Measurements from ENCODE around the gene MVB12B.

MVB12B gene

DNA sequence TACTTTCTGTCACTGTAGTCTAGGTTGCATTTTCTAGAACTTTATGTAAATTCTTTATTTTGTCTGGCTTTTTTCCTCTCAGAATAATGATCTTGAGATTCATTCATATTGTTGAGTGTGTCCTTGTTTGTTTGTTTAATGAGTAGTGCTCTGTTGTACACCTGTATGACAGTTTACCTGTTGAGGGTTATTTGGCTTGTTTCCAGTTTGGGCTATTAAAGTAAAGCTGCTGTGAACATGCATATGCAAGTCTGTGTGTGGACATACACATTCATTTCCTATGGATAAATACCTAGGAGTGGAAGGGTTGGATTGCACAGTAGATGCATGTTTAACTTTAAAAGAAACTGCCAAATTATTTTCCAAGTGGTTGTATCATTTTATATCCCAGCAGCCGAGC lies 30.4 kb downstream of the MVB12B start:
- Histone ChIP-seq H4K20me1 (peaks cover 0 to 8% (median 0%) of the 10 kb centered on the region in 11 experiments; a peak in 2 of 22 replicates), H3K9me3 (replicated peaks in 1 of 11) (peaks cover 24 to 32% (median 27%) of the 10 kb centered on the region in 11 experiments), H3K27me3 (no peaks in the 10 kb centered on the region), H3K4me3 (no peak overlapping the region), H3K36me3 (peaks cover 0 to 9% (median 0%) of the 10 kb centered on the region in 11 experiments; a peak in 2 of 22 replicates), H3K27ac (no peak overlapping the region), H3K4me2 (no peak overlapping the region), H3K4me1 (0 out of 20 replicates have a peak, but pooled peaks cover 0 to 4% (median 0%) of the 10 kb centered on the region in 10 experiments), H3K9ac (no peak overlapping the region)
- no peak for TF ChIP-seq Cebpa-rat (IDR thresholded peaks at IDR 0.05)

- Histone ChIP-seq H3K4me1 (0 out of 20 replicates have a peak, but pooled peaks cover 0 to 4% (median 0%) of the 10 kb centered on the region in 10 experiments), H3K4me3 (no peak overlapping the region), H3K9me3 (replicated peaks in 1 of 11) (peaks cover 35 to 49% (median 42%) of the 10 kb centered on the region in 11 experiments), H4K20me1 (peaks cover 0 to 7% (median 0%) of the 10 kb centered on the region in 11 experiments; a peak in 2 of 22 replicates), H3K27ac (no peak overlapping the region), H3K36me3 (peaks cover 0 to 13% (median 0%) of the 10 kb centered on the region in 11 experiments; a peak in 4 of 22 replicates), H3K9ac (no peak overlapping the region), H3K27me3 (no peaks in the 10 kb centered on the region), H3K4me2 (no peak overlapping the region)
- TF ChIP-seq Cebpa-rat (IDR thresholded peaks at IDR 0.05): no peak
These were observed 33.4 kb downstream of the MVB12B start for GRCh38 chr9:126360073-126360472.

DNA sequence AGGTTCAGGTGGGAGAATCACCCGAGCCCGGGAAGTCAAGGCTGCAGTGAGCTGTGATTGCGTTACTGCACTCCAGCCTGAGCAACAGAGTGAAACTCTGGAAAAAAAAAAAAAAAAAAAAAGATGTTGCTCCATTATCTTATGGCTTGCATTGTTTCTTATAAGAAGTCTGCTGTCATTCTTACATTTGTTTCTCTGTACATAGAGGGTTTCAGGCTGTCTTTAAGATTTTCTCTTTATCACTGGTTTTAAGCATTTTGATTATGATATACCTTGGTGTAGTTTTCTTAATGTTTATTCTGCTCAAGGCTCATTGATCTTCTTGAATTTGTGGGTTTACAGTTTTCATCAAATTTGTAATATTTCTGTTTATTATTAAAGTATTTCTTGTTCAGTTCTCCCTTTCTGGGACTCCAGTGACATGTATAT lies 35.2 kb downstream of the MVB12B start:
- no peak for TF ChIP-seq Cebpa-rat (IDR thresholded peaks at IDR 0.05)

DNA sequence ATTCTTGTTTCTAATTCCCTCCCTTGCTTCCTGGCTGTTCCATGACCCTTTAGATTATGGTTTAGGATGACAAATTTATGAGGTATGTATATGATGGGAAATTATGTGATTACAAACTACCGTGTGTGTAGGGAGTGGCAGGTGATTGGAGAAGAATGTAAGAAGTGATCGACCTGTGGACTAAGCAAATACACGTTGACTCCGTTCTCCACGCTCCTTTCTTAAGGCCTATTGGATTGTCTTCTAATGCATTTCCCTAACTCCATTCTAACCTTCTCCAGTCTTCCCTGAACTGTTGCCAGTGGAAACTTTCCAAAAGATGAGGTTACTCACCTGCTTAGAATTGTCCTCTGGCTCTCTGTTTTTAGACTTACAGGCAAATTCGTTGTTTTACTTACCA lies 36.6 kb downstream of the MVB12B start:
- no peaks in the 10 kb centered on the region for H3K4me1 ChIP-seq
- TF ChIP-seq Cebpa-rat (IDR thresholded peaks at IDR 0.05): no peak
- H4K20me1 ChIP-seq: peaks cover 0 to 5% (median 0%) of the 10 kb centered on the region in 11 experiments; a peak in 2 of 22 replicates
- H3K4me2 ChIP-seq: no peak overlapping the region
- H3K36me3 ChIP-seq: peaks cover 0 to 10% (median 0%) of the 10 kb centered on the region in 11 experiments; a peak in 4 of 22 replicates
- H3K27me3 ChIP-seq: no peaks in the 10 kb centered on the region
- H3K9ac ChIP-seq: no peak overlapping the region
- H3K4me3 ChIP-seq: no peak overlapping the region
- peaks cover 35 to 49% (median 42%) of the 10 kb centered on the region in 11 experiments for H3K9me3 ChIP-seq (replicated peaks in 1 of 11)
- H3K27ac ChIP-seq: no peak overlapping the region

More for the DNA sequence above, 35.2 kb downstream of the MVB12B start:
- Histone ChIP-seq H3K36me3 (peaks cover 0 to 10% (median 0%) of the 10 kb centered on the region in 11 experiments; a peak in 4 of 22 replicates), H3K9ac (no peak overlapping the region), H3K9me3 (replicated peaks in 1 of 11) (peaks cover 35 to 49% (median 42%) of the 10 kb centered on the region in 11 experiments), H3K4me3 (no peak overlapping the region), H3K4me1 (no peaks in the 10 kb centered on the region), H4K20me1 (0 out of 22 replicates have a peak, but pooled peaks cover 0 to 4% (median 0%) of the 10 kb centered on the region in 11 experiments), H3K4me2 (no peak overlapping the region), H3K27ac (no peak overlapping the region), H3K27me3 (no peaks in the 10 kb centered on the region)

DNA sequence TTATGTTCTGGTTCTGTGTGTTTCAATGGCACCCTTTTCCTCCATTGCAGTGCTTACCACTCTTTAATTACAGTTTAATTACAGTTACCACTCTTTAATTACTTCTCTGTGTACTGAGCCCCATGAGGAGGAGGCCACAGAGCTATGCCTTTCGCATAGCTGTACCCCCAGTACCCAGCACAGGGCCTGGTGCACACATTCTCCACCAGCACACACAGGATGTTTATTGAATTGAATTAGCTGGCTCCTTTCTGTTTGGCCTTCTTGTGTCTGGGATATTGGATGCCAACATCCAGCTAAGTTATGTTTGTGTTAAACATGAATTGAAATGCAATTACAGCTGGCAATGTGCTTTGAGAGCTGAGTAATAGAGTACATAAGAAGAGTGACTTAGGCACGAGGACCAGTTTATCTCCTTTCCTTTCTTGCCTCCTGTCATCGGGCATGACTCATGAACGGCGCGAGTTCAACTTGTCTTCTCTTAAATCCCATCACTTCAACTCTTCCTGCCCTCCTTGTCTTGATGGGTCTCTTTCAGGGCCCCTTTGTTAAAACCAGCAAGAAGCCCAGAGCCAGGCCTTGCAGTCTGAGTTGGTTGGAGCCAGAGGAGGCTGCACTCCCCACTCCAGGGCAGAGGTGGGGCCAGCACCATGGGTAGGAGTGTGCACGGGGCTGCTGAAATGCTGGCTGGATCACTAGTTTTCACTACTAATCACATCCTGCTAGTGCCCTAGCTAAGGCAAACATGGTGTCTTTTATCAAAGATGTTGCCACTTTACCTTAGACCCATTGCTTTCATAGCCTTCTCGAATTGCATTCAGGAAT lies 37.4 kb downstream of the MVB12B start:
- TF ChIP-seq Cebpa-rat (IDR thresholded peaks at IDR 0.05): no peak
- no peak overlapping the region for H3K4me2 ChIP-seq
- peaks cover 0 to 5% (median 0%) of the 10 kb centered on the region in 11 experiments; a peak in 2 of 22 replicates for H4K20me1 ChIP-seq
- H3K4me3 ChIP-seq: no peak overlapping the region
- no peak overlapping the region for H3K27ac ChIP-seq
- no peaks in the 10 kb centered on the region for H3K27me3 ChIP-seq
- H3K36me3 ChIP-seq: peaks cover 0 to 10% (median 0%) of the 10 kb centered on the region in 11 experiments; a peak in 4 of 22 replicates
- no peak overlapping the region for H3K9ac ChIP-seq
- peaks cover 32 to 49% (median 42%) of the 10 kb centered on the region in 11 experiments for H3K9me3 ChIP-seq (replicated peaks in 1 of 11)
- no peaks in the 10 kb centered on the region for H3K4me1 ChIP-seq

- Histone ChIP-seq H3K9me3 (replicated peaks in 1 of 11) (peaks cover 21 to 35% (median 27%) of the 10 kb centered on the region in 11 experiments), H3K4me1 (no peaks in the 10 kb centered on the region), H3K4me2 (no peak overlapping the region), H3K27me3 (no peaks in the 10 kb centered on the region), H3K27ac (no peak overlapping the region), H3K4me3 (no peak overlapping the region), H4K20me1 (peaks cover 0 to 5% (median 0%) of the 10 kb centered on the region in 11 experiments; a peak in 2 of 22 replicates), H3K9ac (no peak overlapping the region), H3K36me3 (peaks cover 0 to 10% (median 0%) of the 10 kb centered on the region in 11 experiments; a peak in 4 of 22 replicates)
- TF ChIP-seq Cebpa-rat (IDR thresholded peaks at IDR 0.05): no peak
These were observed 39.2 kb downstream of the MVB12B start for GRCh38 chr9:126365780-126366179.

- Histone ChIP-seq H3K27me3 (no peaks in the 10 kb centered on the region), H3K36me3 (peaks cover 0 to 10% (median 0%) of the 10 kb centered on the region in 11 experiments; a peak in 4 of 22 replicates), H4K20me1 (peaks cover 0 to 5% (median 0%) of the 10 kb centered on the region in 11 experiments; a peak in 2 of 22 replicates), H3K4me2 (no peak overlapping the region), H3K4me1 (0 out of 20 replicates have a peak, but pooled peaks cover 0 to 4% (median 0%) of the 10 kb centered on the region in 10 experiments), H3K9me3 (replicated peaks in 1 of 11) (peaks cover 14 to 29% (median 20%) of the 10 kb centered on the region in 11 experiments), H3K9ac (no peak overlapping the region), H3K27ac (no peak overlapping the region), H3K4me3 (no peak overlapping the region)
- no peak for TF ChIP-seq Cebpa-rat (IDR thresholded peaks at IDR 0.05)
These were observed 39.9 kb downstream of the MVB12B start for GRCh38 chr9:126366366-126367011.

GRCh38 chr9:126367139-126367538 lies 40.5 kb downstream of the MVB12B start:
- H3K4me2 ChIP-seq: no peak overlapping the region
- peaks cover 8 to 22% (median 14%) of the 10 kb centered on the region in 11 experiments for H3K9me3 ChIP-seq (replicated peaks in 1 of 11)
- H3K4me3 ChIP-seq: no peak overlapping the region
- no peak overlapping the region for H3K9ac ChIP-seq
- peaks cover 0 to 5% (median 0%) of the 10 kb centered on the region in 11 experiments; a peak in 2 of 22 replicates for H4K20me1 ChIP-seq
- H3K27ac ChIP-seq: no peak overlapping the region
- peaks cover 0 to 10% (median 0%) of the 10 kb centered on the region in 11 experiments; a peak in 2 of 22 replicates for H3K36me3 ChIP-seq
- no peaks in the 10 kb centered on the region for H3K27me3 ChIP-seq
- no peak for TF ChIP-seq Cebpa-rat (IDR thresholded peaks at IDR 0.05)
- H3K4me1 ChIP-seq: peaks cover 0 to 5% (median 0%) of the 10 kb centered on the region in 10 experiments; a peak in 1 of 20 replicates
